Measurements from ENCODE around the gene CCDC70.

The CCDC70 gene

DNA sequence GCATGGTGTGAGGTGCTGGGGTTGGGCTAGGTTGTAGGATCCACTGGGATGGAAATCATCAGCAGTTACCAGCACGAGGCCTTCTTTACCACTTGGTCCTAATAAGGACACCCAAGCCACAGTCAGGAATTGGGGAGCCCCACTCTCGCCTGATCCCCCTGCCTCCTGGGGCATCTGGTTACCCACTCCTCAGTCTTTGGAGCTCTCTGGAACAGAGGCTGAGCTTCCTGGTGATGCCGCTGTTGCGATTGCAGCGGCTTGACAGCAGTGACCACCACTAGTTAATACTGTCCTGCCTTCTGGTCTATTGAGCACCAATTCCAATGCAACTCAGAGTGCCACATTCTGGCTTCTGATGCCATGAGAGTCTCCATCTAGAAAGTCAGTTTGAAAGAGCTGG is 30.2 kb upstream of the CCDC70 start:
- Histone ChIP-seq H3K4me1 (ENCODE audit: control insufficient read depth, insufficient read depth, low read length, unreplicated experiment) (no peaks in the 10 kb centered on the region), H3K27ac (ENCODE audit: low read depth, low read length) (no peak overlapping the region)

DNA sequence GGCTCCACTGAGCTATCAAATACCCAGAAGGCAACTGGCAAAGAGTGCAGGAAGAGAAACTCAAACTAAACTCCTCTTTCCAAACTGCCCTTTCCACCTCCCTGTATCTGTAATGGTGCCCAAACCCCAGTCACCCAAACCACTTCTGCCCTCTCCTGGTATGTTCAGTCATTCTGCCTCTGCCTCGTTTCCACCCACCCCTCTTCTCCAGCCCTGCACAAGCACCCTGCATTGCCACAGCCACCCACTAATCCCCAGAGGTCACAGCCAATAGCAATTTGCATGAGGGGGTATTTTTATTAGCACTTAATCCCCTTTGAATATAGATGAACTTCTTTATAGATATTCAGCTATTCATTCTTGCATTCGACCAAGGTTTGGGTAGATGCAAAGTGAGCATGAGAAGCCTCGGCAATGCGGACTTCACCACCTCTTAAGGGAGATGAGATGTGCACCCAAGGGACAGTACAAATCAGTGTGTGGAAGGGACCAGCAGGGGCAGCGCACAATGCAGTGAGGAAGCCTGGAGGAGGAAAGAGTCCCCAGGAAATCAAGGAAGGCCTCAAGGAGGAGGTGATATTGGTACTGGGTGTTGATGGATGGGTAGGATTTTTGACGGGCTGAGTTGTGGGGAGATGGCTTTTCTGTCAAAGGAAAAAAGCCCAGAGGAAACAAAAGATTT is 29.2 kb upstream of the CCDC70 start:
- H3K27me3 ChIP-seq (ENCODE audit: insufficient read depth, low read length): peaks cover 32% of the 10 kb centered on the region
- no peak overlapping the region for H3K4me3 ChIP-seq (ENCODE audit: low read depth, low read length)
- no peak overlapping the region for H2AFZ ChIP-seq (ENCODE audit: low read length, unreplicated experiment)
- no peaks in the 10 kb centered on the region for H3K79me2 ChIP-seq (ENCODE audit: control insufficient read depth, insufficient read depth, low read length, unreplicated experiment)
- no peak overlapping the region for H3K27ac ChIP-seq (ENCODE audit: low read depth, low read length)
- H3K4me1 ChIP-seq (ENCODE audit: control insufficient read depth, insufficient read depth, low read length, unreplicated experiment): no peaks in the 10 kb centered on the region
- no peaks in the 10 kb centered on the region for H3K36me3 ChIP-seq (ENCODE audit: insufficient read depth, low read length)

More for the DNA sequence above, 30.2 kb upstream of the CCDC70 start:
- Histone ChIP-seq H3K27me3 (ENCODE audit: insufficient read depth, low read length) (peaks cover 42% of the 10 kb centered on the region), H3K36me3 (ENCODE audit: insufficient read depth, low read length) (no peaks in the 10 kb centered on the region), H2AFZ (ENCODE audit: low read length, unreplicated experiment) (no peak overlapping the region), H3K4me3 (ENCODE audit: low read depth, low read length) (no peak overlapping the region), H3K79me2 (ENCODE audit: control insufficient read depth, insufficient read depth, low read length, unreplicated experiment) (no peaks in the 10 kb centered on the region)

DNA sequence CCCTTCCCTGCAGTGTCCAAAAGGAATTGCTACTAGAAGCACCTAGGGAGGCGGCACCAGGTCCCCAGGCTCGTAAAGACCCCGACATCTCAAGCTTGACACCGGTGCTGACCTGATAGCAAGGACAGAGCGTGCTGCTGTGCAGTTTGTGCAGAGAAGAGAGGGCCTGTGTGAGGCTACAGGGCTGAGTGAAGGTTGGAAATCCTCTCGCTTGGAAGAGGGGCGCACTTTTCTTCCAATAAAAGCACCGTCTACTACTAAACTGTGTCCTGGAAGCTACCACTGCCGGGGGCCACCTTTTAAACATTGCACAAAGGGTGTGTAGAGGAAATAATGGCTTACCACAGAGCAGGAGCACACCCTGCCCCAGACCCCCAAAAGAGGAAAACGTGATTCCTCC is 27.8 kb upstream of the CCDC70 start:
- Histone ChIP-seq H3K4me1 (ENCODE audit: control insufficient read depth, insufficient read depth, low read length, unreplicated experiment) (no peaks in the 10 kb centered on the region), H3K79me2 (ENCODE audit: control insufficient read depth, insufficient read depth, low read length, unreplicated experiment) (no peaks in the 10 kb centered on the region), H3K27ac (ENCODE audit: low read depth, low read length) (no peak overlapping the region), H3K4me3 (ENCODE audit: low read depth, low read length) (no peak overlapping the region), H3K27me3 (ENCODE audit: insufficient read depth, low read length) (peaks cover 18% of the 10 kb centered on the region), H2AFZ (ENCODE audit: low read length, unreplicated experiment) (no peak overlapping the region), H3K36me3 (ENCODE audit: insufficient read depth, low read length) (no peaks in the 10 kb centered on the region)

DNA sequence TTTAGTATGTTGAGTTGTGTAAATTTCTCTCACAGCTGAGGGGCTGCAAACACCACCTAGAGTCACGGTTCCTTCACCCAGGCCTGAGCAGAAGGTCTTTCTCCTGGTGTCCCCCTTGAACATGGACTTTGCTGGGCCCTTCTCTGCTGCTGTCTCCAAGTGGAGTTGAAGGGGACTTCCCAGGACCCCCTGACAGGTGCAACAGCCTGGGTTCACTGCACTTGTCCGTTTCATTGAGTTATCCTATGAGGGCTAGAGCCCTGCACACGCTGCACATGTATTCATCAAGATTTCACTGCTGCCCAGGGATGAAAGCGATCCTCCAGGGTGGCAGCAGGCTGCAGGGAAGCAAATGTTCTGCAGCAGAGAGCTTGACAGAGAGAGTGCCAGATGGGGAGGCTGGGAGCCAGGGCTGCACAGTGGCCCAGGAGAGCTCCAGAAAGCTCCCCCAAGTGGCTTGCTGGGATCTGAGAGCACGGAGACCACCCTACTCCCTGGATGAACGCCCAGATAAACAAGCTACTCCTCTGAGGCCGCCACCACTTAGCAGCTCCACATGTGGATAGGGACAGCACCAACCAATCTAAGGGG is 27.1 kb upstream of the CCDC70 start:
- Histone ChIP-seq H2AFZ (ENCODE audit: low read length, unreplicated experiment) (no peak overlapping the region), H3K79me2 (ENCODE audit: control insufficient read depth, insufficient read depth, low read length, unreplicated experiment) (no peaks in the 10 kb centered on the region), H3K36me3 (ENCODE audit: insufficient read depth, low read length) (no peaks in the 10 kb centered on the region), H3K4me1 (ENCODE audit: control insufficient read depth, insufficient read depth, low read length, unreplicated experiment) (no peaks in the 10 kb centered on the region), H3K4me3 (ENCODE audit: low read depth, low read length) (no peak overlapping the region), H3K27me3 (ENCODE audit: insufficient read depth, low read length) (peaks cover 13% of the 10 kb centered on the region), H3K27ac (ENCODE audit: low read depth, low read length) (no peak overlapping the region)

DNA sequence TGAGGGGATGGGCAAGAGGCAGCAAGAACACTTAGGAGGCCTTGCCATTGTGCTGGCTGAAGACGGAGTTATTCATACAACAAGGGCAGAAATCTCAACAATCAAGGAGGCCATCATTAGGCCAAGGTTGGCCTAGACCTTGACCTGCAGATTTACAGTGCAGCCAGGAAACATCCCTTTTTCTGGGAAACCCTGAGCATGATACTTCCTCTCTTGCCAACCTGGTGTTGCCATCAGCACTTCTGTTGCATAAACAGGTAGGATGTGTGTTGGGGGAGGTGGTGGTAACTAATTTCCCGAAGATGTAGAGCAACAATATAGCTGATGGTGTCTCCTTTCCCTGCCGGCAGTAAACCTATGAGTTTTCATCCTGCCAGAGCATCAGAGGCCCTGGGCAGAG is 24.8 kb upstream of the CCDC70 start:
- no peak overlapping the region for H3K4me3 ChIP-seq (ENCODE audit: low read depth, low read length)
- no peak overlapping the region for H3K27ac ChIP-seq (ENCODE audit: low read depth, low read length)
- no peaks in the 10 kb centered on the region for H3K4me1 ChIP-seq (ENCODE audit: control insufficient read depth, insufficient read depth, low read length, unreplicated experiment)
- no peak overlapping the region for H2AFZ ChIP-seq (ENCODE audit: low read length, unreplicated experiment)
- no peaks in the 10 kb centered on the region for H3K36me3 ChIP-seq (ENCODE audit: insufficient read depth, low read length)
- H3K27me3 ChIP-seq (ENCODE audit: insufficient read depth, low read length): peaks cover 10% of the 10 kb centered on the region; the same call in 1 of the 2 replicates
- no peaks in the 10 kb centered on the region for H3K79me2 ChIP-seq (ENCODE audit: control insufficient read depth, insufficient read depth, low read length, unreplicated experiment)

DNA sequence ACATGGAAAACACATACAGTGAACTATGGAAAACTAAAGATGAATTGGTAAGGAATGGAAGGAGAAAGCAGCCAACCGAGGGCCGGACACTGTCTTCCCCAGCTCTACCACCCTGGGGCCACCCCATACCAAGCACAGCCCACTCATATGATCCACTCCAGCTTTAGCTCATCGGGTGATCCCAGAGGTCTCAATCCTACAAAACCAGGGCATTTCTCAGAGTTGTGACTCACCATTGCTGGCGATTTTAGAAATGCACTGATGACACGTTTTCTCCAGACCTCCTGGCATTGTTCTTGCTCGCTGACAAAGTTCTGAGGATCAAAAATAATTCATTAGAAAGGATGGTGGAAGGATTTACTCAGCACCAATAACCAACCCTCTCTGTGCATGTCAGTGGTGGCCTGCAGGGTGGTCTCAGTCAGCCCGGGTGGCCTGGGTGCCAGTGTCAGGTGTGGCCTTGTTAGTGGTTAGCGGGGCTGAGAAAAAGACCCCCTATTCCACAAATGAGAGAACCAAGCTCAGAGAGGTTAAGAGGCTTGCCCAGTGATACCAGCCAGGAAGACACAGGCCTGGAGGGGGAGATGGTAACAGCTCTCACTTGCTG is 23.4 kb upstream of the CCDC70 start:
- Histone ChIP-seq H3K79me2 (ENCODE audit: control insufficient read depth, insufficient read depth, low read length, unreplicated experiment) (no peaks in the 10 kb centered on the region), H3K4me3 (ENCODE audit: low read depth, low read length) (no peak overlapping the region), H2AFZ (ENCODE audit: low read length, unreplicated experiment) (no peak overlapping the region), H3K27ac (ENCODE audit: low read depth, low read length) (no peak overlapping the region), H3K4me1 (ENCODE audit: control insufficient read depth, insufficient read depth, low read length, unreplicated experiment) (no peaks in the 10 kb centered on the region), H3K27me3 (ENCODE audit: insufficient read depth, low read length) (peaks cover 16% of the 10 kb centered on the region), H3K36me3 (ENCODE audit: insufficient read depth, low read length) (no peaks in the 10 kb centered on the region)

DNA sequence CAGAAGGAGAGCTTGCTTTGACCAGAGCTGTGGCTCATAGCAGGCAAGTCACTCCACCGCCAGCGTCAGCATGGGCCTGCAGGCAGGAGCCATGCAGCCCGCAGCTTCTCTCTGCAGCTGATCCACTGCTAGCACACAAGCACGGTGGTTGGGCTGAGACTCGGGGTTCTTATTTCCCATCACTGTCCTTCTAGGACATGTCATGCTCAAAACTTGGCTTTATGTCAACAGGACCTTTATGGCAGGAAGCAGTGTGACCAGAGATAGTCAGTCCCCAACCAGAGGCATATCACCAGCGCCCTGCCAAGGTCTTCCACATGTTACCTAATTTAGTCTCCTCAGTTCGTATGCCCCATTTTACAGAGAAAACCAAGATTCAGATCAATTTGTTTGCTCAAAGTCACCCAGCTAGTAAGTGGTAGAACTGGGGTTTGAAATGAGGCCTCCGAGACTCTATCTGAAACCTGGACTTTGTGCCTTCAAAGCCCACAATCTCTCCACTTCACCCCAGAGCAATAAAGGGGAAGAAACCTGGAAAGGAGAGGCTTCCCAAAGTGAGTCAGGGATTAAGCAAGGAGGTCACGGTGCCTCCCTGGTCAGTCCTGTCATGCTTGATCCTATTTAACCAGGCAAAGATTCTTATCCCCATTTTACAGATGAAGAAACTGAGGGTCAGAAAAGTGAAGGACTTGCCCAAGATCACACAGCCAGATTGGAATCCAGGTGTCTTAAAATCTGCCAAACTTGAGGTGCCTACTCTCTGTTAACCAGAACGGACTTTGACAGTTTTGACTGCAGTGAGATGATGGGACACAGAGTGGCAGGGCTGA is 21.8 kb upstream of the CCDC70 start:
- Histone ChIP-seq H3K4me1 (ENCODE audit: control insufficient read depth, insufficient read depth, low read length, unreplicated experiment) (peaks cover 1% of the 10 kb centered on the region), H3K4me3 (ENCODE audit: low read depth, low read length) (no peak overlapping the region), H2AFZ (ENCODE audit: low read length, unreplicated experiment) (no peak overlapping the region), H3K27ac (ENCODE audit: low read depth, low read length) (no peak overlapping the region), H3K27me3 (ENCODE audit: insufficient read depth, low read length) (peaks cover 25% of the 10 kb centered on the region), H3K36me3 (ENCODE audit: insufficient read depth, low read length) (no peaks in the 10 kb centered on the region), H3K79me2 (ENCODE audit: control insufficient read depth, insufficient read depth, low read length, unreplicated experiment) (no peaks in the 10 kb centered on the region)

DNA sequence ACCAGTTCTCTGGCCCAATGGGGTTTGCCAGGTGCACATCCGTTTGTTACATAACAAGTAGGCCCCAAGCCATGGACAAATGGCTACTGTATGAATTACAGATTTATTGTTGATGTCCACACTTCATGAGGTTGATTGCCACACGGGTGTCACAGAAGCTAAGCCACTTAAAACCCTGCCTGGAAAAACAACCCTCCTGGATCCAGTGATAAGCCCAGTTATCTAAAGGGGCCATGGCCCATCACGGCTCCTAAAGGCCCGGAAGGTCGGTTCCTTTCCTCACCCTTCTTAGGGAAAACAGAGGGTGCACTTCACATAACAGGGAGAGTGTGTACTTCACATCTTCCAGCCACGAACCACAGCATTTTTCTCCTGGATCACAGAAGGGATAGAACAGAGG is 20.9 kb upstream of the CCDC70 start:
- peaks cover 25% of the 10 kb centered on the region for H3K27me3 ChIP-seq (ENCODE audit: insufficient read depth, low read length)
- no peaks in the 10 kb centered on the region for H3K36me3 ChIP-seq (ENCODE audit: insufficient read depth, low read length)
- H3K27ac ChIP-seq (ENCODE audit: low read depth, low read length): no peak overlapping the region
- H2AFZ ChIP-seq (ENCODE audit: low read length, unreplicated experiment): no peak overlapping the region
- H3K4me1 ChIP-seq (ENCODE audit: control insufficient read depth, insufficient read depth, low read length, unreplicated experiment): peaks cover 3% of the 10 kb centered on the region
- no peaks in the 10 kb centered on the region for H3K79me2 ChIP-seq (ENCODE audit: control insufficient read depth, insufficient read depth, low read length, unreplicated experiment)
- no peak overlapping the region for H3K4me3 ChIP-seq (ENCODE audit: low read depth, low read length)

DNA sequence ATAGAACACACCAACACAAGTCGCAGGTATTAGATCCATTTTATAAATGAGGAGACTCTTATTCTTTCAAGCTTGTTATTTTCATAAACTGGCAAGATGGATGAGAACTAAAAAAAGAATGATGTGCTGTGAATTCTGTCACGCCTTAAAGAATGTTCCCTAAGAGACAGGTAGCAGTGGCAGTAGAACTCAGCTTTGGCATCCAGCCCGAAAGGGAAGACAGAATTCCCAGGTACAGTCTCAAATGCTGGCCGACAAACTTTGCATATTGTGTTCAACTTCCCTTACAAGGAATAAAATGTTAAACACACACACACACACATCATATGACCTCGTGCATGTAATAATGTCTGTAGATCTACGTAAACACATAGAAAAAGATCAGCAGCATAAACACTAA is 20.0 kb upstream of the CCDC70 start:
- Histone ChIP-seq H3K27ac (ENCODE audit: low read depth, low read length) (no peak overlapping the region), H3K4me3 (ENCODE audit: low read depth, low read length) (no peak overlapping the region), H3K36me3 (ENCODE audit: insufficient read depth, low read length) (no peaks in the 10 kb centered on the region), H2AFZ (ENCODE audit: low read length, unreplicated experiment) (no peak overlapping the region), H3K79me2 (ENCODE audit: control insufficient read depth, insufficient read depth, low read length, unreplicated experiment) (no peaks in the 10 kb centered on the region), H3K27me3 (ENCODE audit: insufficient read depth, low read length) (peaks cover 25% of the 10 kb centered on the region), H3K4me1 (ENCODE audit: control insufficient read depth, insufficient read depth, low read length, unreplicated experiment) (peaks cover 3% of the 10 kb centered on the region)

DNA sequence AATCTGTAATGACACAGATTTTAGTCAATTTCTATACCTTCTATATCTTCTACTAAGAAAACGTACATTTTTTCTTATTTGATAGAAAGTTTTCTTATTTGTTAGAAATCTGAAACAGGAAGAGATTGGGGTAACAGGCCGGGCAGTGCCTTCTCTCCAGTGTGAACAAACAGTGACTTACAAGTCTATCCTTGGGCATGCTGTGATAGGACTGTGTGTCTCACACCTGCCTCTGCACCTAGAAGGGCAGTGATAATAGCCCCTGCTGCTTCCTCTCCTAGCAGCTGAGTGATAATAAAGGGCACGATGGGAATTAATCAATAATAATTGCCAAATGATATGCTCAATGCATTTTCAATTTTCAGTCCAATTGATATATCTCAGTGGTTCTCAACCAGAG is 18.2 kb upstream of the CCDC70 start:
- Histone ChIP-seq H3K4me1 (ENCODE audit: control insufficient read depth, insufficient read depth, low read length, unreplicated experiment) (peaks cover 4% of the 10 kb centered on the region), H3K79me2 (ENCODE audit: control insufficient read depth, insufficient read depth, low read length, unreplicated experiment) (no peaks in the 10 kb centered on the region), H3K27me3 (ENCODE audit: insufficient read depth, low read length) (peaks cover 25% of the 10 kb centered on the region), H3K4me3 (ENCODE audit: low read depth, low read length) (no peak overlapping the region), H3K27ac (ENCODE audit: low read depth, low read length) (no peak overlapping the region), H3K36me3 (ENCODE audit: insufficient read depth, low read length) (no peaks in the 10 kb centered on the region), H2AFZ (ENCODE audit: low read length, unreplicated experiment) (no peak overlapping the region)

All from ACC112 (cell line).